GM19452 (cell line): ENCODE data around the gene NPIPB5.
"Not testable (repeated sequence)": the region's sequence is repeated elsewhere in the genome, so short reads cannot be mapped to it uniquely, and the experiment has no call there.

Experiments
- ATAC-seq: cut with Tn5 transposase; IDR thresholded peaks from one replicate; pipeline ENCODE4 v1.9.1; 2021; ENCODE audit not compliant: unreplicated experiment

Gene NPIPB5

DNA sequence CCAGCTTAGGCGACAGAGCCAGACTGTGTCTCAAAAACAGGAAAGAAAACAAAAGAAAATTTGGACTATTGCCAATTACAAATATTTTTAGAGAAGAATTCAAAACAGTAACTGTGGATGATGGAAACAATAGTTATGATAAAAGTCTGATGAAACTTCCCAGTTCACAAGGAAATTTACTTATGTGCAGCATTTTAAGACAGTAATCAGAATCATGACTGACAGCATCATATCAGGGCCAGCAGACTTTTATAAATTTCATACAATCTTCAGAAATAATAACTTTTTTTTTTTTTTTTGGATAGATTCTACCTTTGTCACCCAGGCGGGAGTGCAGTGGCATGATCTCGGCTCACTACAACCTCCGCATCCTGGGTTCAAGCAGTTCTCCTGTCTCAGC, at the start of gene NPIPB5:
Gene NPIPB5 (plus strand): TSS at position 301 of the 400 bp plus-strand sequence. CDS start 2,911 bp downstream, outside the sequence.
- not testable (repeated sequence) for ATAC-seq

GRCh38 chr16:22468846-22469245, 41.8 kb upstream of the NPIPB5 start:
- ATAC-seq, result not testable (repeated sequence)

DNA sequence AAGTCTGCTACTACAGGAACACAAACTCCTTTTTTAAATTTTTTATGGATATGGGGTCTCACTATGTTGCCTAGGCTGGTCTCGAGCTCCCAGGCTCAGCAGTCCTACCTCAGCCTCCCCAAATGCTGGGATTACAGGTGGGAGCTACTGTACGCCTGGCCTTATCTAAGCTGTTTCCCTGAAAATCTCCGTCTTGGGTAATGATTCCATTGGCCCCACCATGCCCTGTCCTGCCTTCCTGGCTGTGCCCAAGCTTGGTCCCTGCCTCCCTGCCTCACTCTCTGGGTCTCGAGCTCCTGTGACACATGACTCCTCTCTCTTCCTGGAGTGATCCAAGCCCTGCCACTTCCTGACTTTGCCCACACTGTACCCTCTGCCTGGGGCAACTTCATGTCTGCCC, 27.3 kb downstream of the NPIPB5 start:
- not testable (repeated sequence) for ATAC-seq

DNA sequence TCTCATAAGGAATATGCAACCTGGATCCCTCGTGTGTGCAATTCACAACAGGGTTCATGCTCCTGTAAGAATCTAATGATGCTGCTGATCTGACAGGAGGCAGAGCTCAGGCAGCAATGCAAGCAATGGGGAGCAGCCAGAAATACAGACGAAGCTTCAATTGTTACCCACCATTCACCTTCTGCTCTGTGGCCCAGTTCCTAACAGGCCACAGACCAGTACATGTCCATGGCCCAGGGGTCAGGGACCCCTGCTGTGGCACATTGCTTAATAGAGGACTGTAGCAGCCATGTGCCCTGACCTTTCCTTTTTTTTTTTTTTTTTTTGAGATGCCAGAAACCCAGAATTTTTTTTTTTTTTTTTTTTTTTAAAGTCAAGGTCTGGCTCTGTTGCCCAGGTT, 34.1 kb downstream of the NPIPB5 start:
- not testable (repeated sequence) for ATAC-seq

GRCh38 chr16:22546630-22547029, 35.9 kb downstream of the NPIPB5 start:
- not testable (repeated sequence) for ATAC-seq

DNA sequence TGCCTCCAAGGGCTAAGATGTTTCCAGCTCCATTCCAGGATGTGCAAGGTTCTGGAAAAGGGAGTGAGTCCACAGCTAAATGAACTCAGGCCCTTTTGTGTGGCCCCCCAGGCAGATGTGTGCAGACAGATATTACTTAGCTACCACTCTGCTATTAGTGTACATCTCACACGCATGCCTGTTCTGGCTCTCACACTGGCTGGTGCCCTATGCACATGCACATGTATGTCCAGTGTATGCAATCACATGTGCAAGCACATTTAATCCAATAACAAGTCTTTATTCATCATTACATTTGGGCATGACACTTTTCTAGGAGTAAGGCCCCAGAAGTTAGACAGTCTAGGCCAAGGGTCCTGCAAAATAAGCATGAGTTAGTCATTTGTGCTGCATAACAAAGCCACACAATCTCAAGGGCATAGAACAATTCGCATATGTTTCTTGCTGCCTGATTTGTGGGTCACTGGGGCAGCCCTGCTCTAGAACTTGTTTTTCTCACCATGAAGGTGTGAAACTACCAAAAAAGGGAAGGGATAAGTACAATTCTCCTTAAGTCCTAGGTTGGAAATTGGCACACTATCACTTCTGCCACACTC, 36.6 kb downstream of the NPIPB5 start:
- ATAC-seq, result not testable (repeated sequence)

GRCh38 chr16:22549853-22550252, 39.2 kb downstream of the NPIPB5 start:
- ATAC-seq, result not testable (repeated sequence)

DNA sequence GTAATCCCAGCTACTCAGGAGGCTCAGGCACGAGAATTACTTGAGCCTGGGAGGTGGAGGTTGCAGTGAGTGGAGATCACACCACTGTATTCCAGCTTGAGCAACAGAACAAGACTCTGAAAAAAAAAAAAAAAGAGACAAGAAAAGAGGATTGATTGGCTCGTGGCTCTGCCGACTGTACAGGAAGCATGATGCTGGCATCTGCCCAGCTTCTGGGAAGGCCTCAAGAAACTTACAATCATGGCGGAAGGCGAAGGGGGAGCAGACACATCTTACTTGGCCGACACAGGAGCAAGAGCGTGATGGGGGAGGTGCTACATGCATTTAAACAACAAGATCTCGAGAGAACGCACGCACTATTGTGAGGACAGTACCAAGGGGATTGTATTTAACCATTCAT, 40.5 kb downstream of the NPIPB5 start:
- not testable (repeated sequence) for ATAC-seq

DNA sequence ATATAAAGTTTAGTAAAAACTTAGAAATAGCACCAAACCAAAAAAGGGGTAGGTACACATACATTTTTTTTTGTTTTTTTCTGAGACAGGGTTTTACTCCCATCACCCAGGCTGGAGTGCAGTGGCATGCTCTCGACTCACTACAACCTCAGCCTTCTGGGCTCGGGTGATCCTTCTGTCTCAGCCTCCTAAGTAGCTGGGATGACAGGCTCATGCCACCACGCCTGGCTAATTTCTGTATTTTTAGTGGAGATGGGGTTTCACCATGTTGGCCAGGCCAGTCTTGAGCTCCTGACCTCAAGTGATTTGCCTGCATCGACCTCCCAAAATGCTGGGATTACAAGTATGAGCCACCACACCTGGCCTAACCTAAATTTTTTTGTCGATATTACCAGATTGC, 41.0 kb downstream of the NPIPB5 start:
- not testable (repeated sequence) for ATAC-seq

DNA sequence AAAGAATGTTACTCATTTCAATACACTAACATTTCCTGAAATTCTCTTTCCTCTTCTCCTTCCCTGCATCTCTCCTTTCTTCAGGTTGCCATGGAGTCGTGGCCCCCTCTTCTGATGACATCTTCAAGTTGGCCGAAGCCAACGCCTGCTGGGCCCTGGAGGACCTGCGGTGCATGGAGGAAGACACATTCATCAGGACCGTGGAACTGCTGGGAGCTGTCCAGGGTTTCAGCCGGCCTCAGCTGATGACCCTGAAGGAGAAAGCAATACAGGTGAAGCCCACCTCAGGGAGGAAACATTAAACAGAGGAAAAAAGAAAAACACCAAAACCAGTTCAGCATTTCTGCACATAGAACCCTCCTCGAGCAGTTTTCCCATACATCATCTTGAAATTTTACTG, 46.1 kb downstream of the NPIPB5 start:
- not testable (repeated sequence) for ATAC-seq
